Small intestine (tissue), 7 donors: ENCODE data around the gene OPTN. TPM values are rescaled to one million over a fixed set of nuclear protein-coding genes. Genes with fewer than 3 reads are reported as not detected.
"Not testable (repeated sequence)": the region's sequence is repeated elsewhere in the genome, so short reads cannot be mapped to it uniquely, and the experiment has no call there.

ENCODE experiments used
- DNase-seq, 2 donors: peaks; one replicate each; pipeline versions ENCODE4 v3.0.0 to v3.0.0-alpha.2; 2013
- FAIRE-seq: peaks from 2 replicates; lab custom pipeline; 2012; peaks lifted over from hg19 to GRCh38; lab: Jason Lieb, UNC
- H3K27ac ChIP-seq, 3 donors: one replicate each; pipeline ENCODE4 v1.5.1; 2013; ENCODE audit warnings: low read length in 2 of 3, mild to moderate bottlenecking in 2 of 3, control low read depth in 1 of 3, inconsistent platforms in 1 of 3, low read depth in 1 of 3, moderate library complexity in 1 of 3
- H3K27me3 ChIP-seq, 3 donors: one replicate each; pipeline ENCODE4 v1.6.1; 2013; ENCODE audit warnings: low read length in 3 of 3, inconsistent platforms in 1 of 3; ENCODE audit not compliant: control insufficient read depth in 3 of 3, insufficient read depth in 3 of 3
- H3K36me3 ChIP-seq, 3 donors: one replicate each; pipeline ENCODE4 v1.6.1; 2013; ENCODE audit warnings: low read length in 3 of 3, inconsistent platforms in 1 of 3, low read depth in 1 of 3, mild to moderate bottlenecking in 1 of 3, moderate library complexity in 1 of 3; ENCODE audit not compliant: control insufficient read depth in 3 of 3, insufficient read depth in 2 of 3
- H3K4me1 ChIP-seq, 3 donors: one replicate each; pipeline ENCODE4 v1.6.1; 2013; ENCODE audit warnings: low read length in 2 of 3, inconsistent platforms in 1 of 3, low read depth in 1 of 3, mild to moderate bottlenecking in 1 of 3, moderate library complexity in 1 of 3; ENCODE audit not compliant: control insufficient read depth in 3 of 3, insufficient read depth in 2 of 3
- H3K4me3 ChIP-seq, 3 donors: one replicate each; pipeline ENCODE4 v1.5.1; 2013; ENCODE audit warnings: low read length in 3 of 3, control low read depth in 1 of 3, inconsistent platforms in 1 of 3, low read depth in 1 of 3, mild to moderate bottlenecking in 1 of 3, moderate library complexity in 1 of 3
- H3K9me3 ChIP-seq, 2 donors: one replicate each; pipeline ENCODE4 v1.6.1; 2013; ENCODE audit warnings: low read depth in 1 of 2, low read length in 1 of 2; ENCODE audit not compliant: control insufficient read depth in 2 of 2, insufficient read depth in 1 of 2
- WGBS, 3 donors: extraction: QIAGEN DNeasy Blood & Tissue Kit; methylation state at CpG; one replicate each; pipeline ENCODE4 v1.1.7; 2013; 5-methylcytosine and 5-hydroxymethylcytosine counted together
- polyA plus RNA-seq, 4 donors: library from polyadenylated mRNA; stranded (reverse) in 3 of 4; unstranded in 1 of 4; fragments of 200-250 nt in 3 of 4; fragments of 120-200 nt in 1 of 4; gene quantifications; one replicate each; pipeline versions ENCODE4 v1.2.1 to v1.2.3, GENCODE V29; 2013
- donor health status: healthy with polysubstance abuse.
- donor health status: control.
- donor health status: control.
- donor health status: Bipolar disorder and iron deficiency.
- donor health status: healthy.

The OPTN gene
- polyA plus RNA-seq, 4 donors, result 41.7 to 106 (median 89.4) TPM

- DNase-seq (no peak), FAIRE-seq (no peak)
- Histone ChIP-seq H3K4me1 (no peaks in the 10 kb centered on the region), H3K4me3 (no peak overlapping the region), H3K27me3 (no peaks in the 10 kb centered on the region), H3K9me3 (peaks cover 0 to 2% of the 10 kb centered on the region in 2 donors), H3K36me3 (peaks cover 6 to 22% (median 13%) of the 10 kb centered on the region in 3 donors), H3K27ac (no peak overlapping the region)
- WGBS, 3 donors, result 94 to 96% (median 96%) methylated on average over 1 of the region's 1 CpG
These were observed 43.8 kb downstream of the OPTN start for GRCh38 chr10:13143766-13144165.

GRCh38 chr10:13144814-13145213 lies 44.9 kb downstream of the OPTN start:
- Histone ChIP-seq H3K36me3 (peaks cover 6 to 18% (median 13%) of the 10 kb centered on the region in 3 donors), H3K9me3 (peaks cover 0 to 4% of the 10 kb centered on the region in 2 donors), H3K4me1 (no peaks in the 10 kb centered on the region), H3K27me3 (no peaks in the 10 kb centered on the region), H3K4me3 (no peak overlapping the region), H3K27ac (no peak overlapping the region)
- WGBS, 3 donors, result 82 to 96% (median 96%) methylated on average over 3 of the region's 3 CpGs
- DNase-seq, result no peak
- FAIRE-seq, result no peak

GRCh38 chr10:13146379-13146778 lies 46.4 kb downstream of the OPTN start:
- Histone ChIP-seq H3K27me3 (no peaks in the 10 kb centered on the region), H3K4me1 (no peaks in the 10 kb centered on the region), H3K4me3 (no peak overlapping the region), H3K27ac (no peak overlapping the region), H3K9me3 (peaks cover 0 to 4% of the 10 kb centered on the region in 2 donors), H3K36me3 (peaks cover 5 to 10% (median 6%) of the 10 kb centered on the region in 3 donors)
- FAIRE-seq (no peak), DNase-seq (no peak)
- 74 to 89% (median 77%) methylated on average over 1 of the region's 1 CpG for WGBS, 3 donors

- Histone ChIP-seq H3K36me3 (peaks cover 2 to 6% (median 5%) of the 10 kb centered on the region in 3 donors), H3K9me3 (peaks cover 0 to 4% of the 10 kb centered on the region in 2 donors), H3K4me3 (no peak overlapping the region), H3K27me3 (no peaks in the 10 kb centered on the region), H3K4me1 (no peaks in the 10 kb centered on the region), H3K27ac (no peak overlapping the region)
- FAIRE-seq (no peak), DNase-seq (no peak)
These were observed 47.2 kb downstream of the OPTN start for GRCh38 chr10:13147161-13147560.

DNA sequence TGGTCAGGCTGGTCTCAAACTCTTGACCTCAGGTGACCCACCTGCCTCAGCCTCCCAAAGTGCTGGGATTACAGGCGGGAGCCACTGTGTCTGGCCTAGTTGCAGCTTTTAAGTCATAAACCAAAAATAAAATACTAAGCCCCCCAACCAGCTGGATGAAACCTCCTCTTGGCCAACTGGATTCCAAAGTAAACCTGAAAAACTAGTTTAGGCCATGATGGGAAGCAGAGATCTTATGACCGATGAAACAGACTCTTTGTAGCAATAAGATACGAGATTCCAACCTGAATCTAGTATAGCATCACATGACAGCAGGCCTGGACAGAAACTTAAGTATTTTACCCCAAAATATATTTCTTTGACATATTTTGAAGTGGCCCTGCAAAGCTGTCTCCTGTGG lies 52.3 kb downstream of the OPTN start:
- Histone ChIP-seq H3K27me3 (no peaks in the 10 kb centered on the region), H3K27ac (no peak overlapping the region), H3K4me3 (no peak overlapping the region), H3K9me3 (peaks cover 0 to 4% of the 10 kb centered on the region in 2 donors), H3K4me1 (no peaks in the 10 kb centered on the region), H3K36me3 (no peaks in the 10 kb centered on the region)
- FAIRE-seq (no peak), DNase-seq (no peak)
- 88 to 96% (median 94%) methylated on average over 3 of the region's 3 CpGs for WGBS, 3 donors

DNA sequence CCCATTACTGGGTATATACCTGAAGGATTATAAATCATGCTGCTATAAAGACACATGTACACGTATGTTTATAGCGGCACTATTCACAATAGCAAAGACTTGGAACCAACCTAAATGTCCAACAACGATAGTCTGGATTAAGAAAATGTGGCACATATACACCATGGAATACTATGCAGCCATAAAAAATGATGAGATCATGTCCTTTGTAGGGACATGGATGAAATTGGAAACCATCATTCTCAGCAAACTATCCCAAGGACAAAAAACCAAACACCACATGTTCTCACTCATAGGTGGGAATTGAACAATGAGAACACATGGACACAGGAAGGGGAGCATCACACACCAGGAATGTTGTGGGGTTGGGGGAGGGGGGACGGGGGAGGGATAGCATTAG lies 55.9 kb downstream of the OPTN start:
- FAIRE-seq, H3K9me3 ChIP-seq, H3K27me3 ChIP-seq, H3K4me1 ChIP-seq, H3K36me3 ChIP-seq, H3K4me3 ChIP-seq, H3K27ac ChIP-seq, DNase-seq: not testable (repeated sequence)
- 92 to 95% (median 92%) methylated on average over 4 of the region's 4 CpGs for WGBS, 3 donors

- peak; percentile 23 to 36 for DNase-seq
- Histone ChIP-seq H3K4me1 (peaks cover 0 to 3% (median 0%) of the 10 kb centered on the region in 3 donors), H3K9me3 (peaks cover 0 to 2% of the 10 kb centered on the region in 2 donors), H3K27me3 (no peaks in the 10 kb centered on the region), H3K4me3 (peak overlapping the region in 2 of 3 donors; percentile 27 to 42), H3K36me3 (no peaks in the 10 kb centered on the region), H3K27ac (peak overlapping the region in 1 of 3 donors; percentile 16)
- 33 to 60% (median 39%) methylated on average over 32 of the region's 32 CpGs for WGBS, 3 donors
- no peak for FAIRE-seq
These were observed 58.4 kb downstream of the OPTN start for GRCh38 chr10:13158401-13158800.

- DNase-seq (peak; percentile 99 to 100), FAIRE-seq (no peak)
- Histone ChIP-seq H3K4me1 (peaks cover 0 to 3% (median 0%) of the 10 kb centered on the region in 3 donors), H3K36me3 (no peaks in the 10 kb centered on the region), H3K27me3 (no peaks in the 10 kb centered on the region), H3K9me3 (no peaks in the 10 kb centered on the region), H3K27ac (peak within 1 kb of the TSS in 1 of 3 donors; percentile 17), H3K4me3 (peak within 1 kb of the TSS; percentile 34 to 55 (median 45))
- 0 to 1% (median 0%) methylated on average over 53 to 56 of the region's 56 CpGs for WGBS, 3 donors
These were observed 61.2 kb downstream of the OPTN start, which contains the start of gene MCM10 for GRCh38 chr10:13160934-13161856. Gene MCM10 (plus strand): TSS chr10:13161558. CDS start chr10:13164203, 2,645 bp downstream.
